BJ (cell line): ENCODE measurements around the gene CAST. TPM values are rescaled to one million over a fixed set of nuclear protein-coding genes. Genes with fewer than 3 reads are reported as not detected.

ENCODE experiments used
- CTCF ChIA-PET: fragments of 350-600 bp; formaldehyde crosslinking; extraction: SDS; loops from one replicate; lab custom pipeline; 2021; ENCODE audit warnings: antibody characterized with exemption, inconsistent platforms; lab: Yijun Ruan, JAX
- POLR2A ChIA-PET: fragments of 300-600 bp; sonication (Branson Sonifier 250); formaldehyde crosslinking; extraction: SDS; loops from one replicate; lab custom pipeline; 2021; ENCODE audit warnings: antibody characterized with exemption; lab: Charles Lee
- DNase-seq: peaks from one replicate; pipeline ENCODE4 v3.0.0-alpha.2; 2011; ENCODE audit warnings: low read depth
- H3K27me3 ChIP-seq: 2 replicates; pipeline ENCODE4 v1.6.0; 2011; ENCODE audit warnings: low read length; ENCODE audit not compliant: control insufficient read depth, insufficient read depth
- H3K36me3 ChIP-seq: 2 replicates; pipeline ENCODE4 v1.5.1; 2011; ENCODE audit warnings: low read length; ENCODE audit not compliant: control insufficient read depth, insufficient read depth
- H3K4me3 ChIP-seq: 2 replicates; pipeline ENCODE4 v1.5.1; 2011; ENCODE audit warnings: low read depth, mild to moderate bottlenecking, control low read depth, low read length
- polyA plus RNA-seq: library from polyadenylated mRNA; depleted of rRNA; stranded (reverse); fragments of >200 nt; gene quantifications from 2 replicates; pipeline ENCODE4 v1.2.3, GENCODE V29; 2011
- TF ChIP-seq, protein P1 (sequence below): IDR thresholded peaks from 2 replicates; pipeline ENCODE4 v1.5.1; 2011; ENCODE audit warnings: low read depth, mild to moderate bottlenecking, control low read depth, inconsistent platforms, low read length, moderate library complexity; ENCODE audit not compliant: insufficient read depth

The CAST gene
- polyA plus RNA-seq, 1 experiment = 112 TPM

DNA sequence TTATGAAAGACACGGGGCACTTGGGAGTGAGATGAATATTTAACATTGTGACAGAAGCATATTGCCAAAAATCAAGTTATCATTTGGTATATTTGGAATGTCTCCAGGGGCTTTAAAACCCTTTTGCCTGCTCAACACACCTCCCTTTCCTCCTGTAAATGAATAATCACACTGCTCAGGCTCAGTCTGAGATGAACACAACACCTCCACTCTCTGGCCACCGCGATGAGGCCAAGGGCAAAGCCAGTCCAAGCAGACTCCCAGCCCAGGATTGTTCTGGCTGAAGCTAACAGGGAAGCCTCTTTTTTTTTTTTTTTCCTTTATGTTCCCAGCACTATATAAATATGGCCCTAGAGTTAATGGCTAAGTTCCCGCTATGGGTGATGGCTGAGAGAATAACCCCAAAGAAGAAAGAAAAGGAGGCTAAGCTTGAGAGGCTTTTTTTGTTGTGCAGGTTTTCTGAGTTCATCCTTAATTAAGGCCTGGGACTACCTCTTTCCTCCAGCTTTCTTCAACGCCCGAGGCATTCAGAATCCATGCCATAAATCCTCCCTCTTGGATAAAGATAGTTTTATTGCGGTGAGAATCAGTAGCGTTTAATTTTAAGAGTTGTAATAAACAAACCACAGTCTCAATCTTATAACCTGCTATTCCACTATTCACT lies 156.1 kb downstream of the CAST start:
- H3K36me3 ChIP-seq = no peaks in the 10 kb centered on the region
- ChIA-PET CTCF (interaction anchor here (0.9 kb wide), 1 partner anchor 20 kb away, joined by 7 read pairs; no protein-coding TSS in a partner anchor), POLR2A (no interaction called here)
- H3K27me3 ChIP-seq = peaks cover 2% of the 10 kb centered on the region; the same call in 1 of the 2 replicates
- no peak for DNase-seq
- no peak overlapping the region for H3K4me3 ChIP-seq
- TF ChIP-seq, protein P1, sequence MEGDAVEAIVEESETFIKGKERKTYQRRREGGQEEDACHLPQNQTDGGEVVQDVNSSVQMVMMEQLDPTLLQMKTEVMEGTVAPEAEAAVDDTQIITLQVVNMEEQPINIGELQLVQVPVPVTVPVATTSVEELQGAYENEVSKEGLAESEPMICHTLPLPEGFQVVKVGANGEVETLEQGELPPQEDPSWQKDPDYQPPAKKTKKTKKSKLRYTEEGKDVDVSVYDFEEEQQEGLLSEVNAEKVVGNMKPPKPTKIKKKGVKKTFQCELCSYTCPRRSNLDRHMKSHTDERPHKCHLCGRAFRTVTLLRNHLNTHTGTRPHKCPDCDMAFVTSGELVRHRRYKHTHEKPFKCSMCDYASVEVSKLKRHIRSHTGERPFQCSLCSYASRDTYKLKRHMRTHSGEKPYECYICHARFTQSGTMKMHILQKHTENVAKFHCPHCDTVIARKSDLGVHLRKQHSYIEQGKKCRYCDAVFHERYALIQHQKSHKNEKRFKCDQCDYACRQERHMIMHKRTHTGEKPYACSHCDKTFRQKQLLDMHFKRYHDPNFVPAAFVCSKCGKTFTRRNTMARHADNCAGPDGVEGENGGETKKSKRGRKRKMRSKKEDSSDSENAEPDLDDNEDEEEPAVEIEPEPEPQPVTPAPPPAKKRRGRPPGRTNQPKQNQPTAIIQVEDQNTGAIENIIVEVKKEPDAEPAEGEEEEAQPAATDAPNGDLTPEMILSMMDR = no peak

DNA sequence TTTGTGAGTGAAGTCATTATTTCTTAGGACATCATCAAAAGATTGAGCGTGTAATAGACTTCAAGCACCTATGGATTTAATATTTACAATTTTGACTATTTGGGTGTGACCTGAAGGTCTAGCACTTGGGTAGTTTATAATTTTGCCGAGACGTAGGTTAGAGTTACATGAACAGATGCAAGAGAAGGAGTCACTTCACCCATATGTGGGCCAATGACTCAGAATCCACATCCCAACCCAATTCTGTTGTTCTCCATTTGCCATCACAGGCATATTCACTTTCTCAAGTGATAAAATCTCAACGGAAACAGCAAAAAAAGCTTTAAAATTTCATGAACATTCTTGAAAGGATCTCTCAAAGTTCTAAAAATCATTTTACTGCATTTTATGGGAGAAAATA lies 157.6 kb downstream of the CAST start:
- POLR2A ChIA-PET = no interaction called here
- TF ChIP-seq, protein P1 = no peak
- CTCF ChIA-PET = no interaction called here
- Histone ChIP-seq H3K27me3 (peaks cover 2% of the 10 kb centered on the region; the same call in 1 of the 2 replicates), H3K36me3 (no peaks in the 10 kb centered on the region), H3K4me3 (no peak overlapping the region)
- no peak for DNase-seq

DNA sequence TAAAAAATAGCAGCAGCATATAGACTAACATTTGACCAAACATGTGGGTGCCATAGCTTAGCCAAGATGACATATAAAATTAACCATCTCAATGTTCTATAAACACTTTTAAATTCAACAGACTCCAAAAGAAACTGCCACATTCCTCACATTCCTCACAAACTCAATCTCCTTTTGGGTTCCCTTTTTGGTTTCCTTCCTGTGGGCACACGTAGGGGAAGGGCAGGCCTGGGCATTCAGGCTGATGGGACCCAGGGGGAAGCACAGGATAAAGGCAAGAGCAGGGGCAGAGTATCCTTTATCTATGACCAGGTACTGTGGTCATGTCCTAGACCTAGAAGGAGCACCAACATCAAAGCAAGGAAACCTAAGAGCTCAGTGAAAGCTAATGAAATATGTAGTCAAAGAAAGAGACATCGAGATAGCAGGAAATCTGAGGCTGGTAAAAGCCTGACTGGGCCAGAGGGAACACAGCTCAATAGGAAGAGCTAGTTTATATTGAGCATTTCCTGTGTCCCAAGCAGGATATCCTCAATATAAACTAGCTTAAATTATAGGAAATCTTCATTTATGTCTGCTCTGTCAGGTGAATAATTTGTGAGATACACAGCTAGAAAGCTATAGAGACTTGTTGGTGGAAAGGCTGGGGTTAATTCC lies 159.2 kb downstream of the CAST start:
- ChIA-PET POLR2A (no interaction called here), CTCF (interaction anchor here (0.7 to 1.4 kb wide), 7 partner anchors 10 to 312 kb away, joined by 3 to 4 read pairs (median 3); partner anchors contain the start of gene ERAP1)
- TF ChIP-seq, protein P1 = no peak
- no peaks in the 10 kb centered on the region for H3K36me3 ChIP-seq
- no peak overlapping the region for H3K4me3 ChIP-seq
- no peak for DNase-seq
- H3K27me3 ChIP-seq = peaks cover 2% of the 10 kb centered on the region; the same call in 1 of the 2 replicates

DNA sequence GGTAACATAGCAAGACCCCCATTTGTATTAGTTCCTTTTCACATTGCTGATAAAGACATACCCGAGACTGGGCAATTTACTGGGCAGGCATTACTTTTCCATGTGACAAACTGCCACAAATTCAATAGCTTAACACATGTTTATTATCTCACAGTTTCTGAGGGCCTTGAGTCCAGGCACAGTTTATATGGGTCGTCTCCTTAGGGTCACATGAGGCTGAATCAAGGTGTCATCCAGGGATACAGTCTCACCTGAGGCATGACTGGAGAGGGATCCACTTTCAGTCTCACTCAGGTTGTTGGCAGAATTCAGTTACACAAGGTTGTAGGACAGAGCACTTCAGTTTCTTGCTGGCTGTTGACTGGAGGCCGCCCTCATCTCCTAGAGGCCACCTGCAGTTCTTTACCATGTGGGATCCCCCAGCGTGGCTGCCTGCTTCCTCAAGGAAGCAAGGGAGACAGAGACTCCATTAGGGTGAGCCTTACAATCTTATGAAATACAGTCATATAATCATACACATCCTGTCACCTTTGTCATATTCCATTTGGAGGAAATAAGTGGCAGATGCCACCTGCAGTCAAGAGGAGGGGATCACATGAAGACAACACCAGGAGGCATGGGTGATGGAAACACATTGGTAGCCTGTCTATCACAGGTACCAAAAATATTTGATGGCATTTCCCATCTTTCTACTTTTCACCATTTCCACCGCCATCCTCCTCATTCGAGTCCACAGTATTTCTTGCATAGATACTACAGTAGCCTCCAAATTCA lies 160.7 kb downstream of the CAST start:
- ChIA-PET CTCF (interaction anchor here (1.3 kb wide), 1 partner anchor 294 kb away, joined by 3 read pairs; no protein-coding TSS in a partner anchor), POLR2A (no interaction called here)
- DNase-seq = no peak
- Histone ChIP-seq H3K4me3 (no peak overlapping the region), H3K27me3 (peaks cover 2% of the 10 kb centered on the region; the same call in 1 of the 2 replicates), H3K36me3 (no peaks in the 10 kb centered on the region)
- TF ChIP-seq, protein P1 = no peak
